Endothelial cell (in vitro differentiated cells): ENCODE results near the gene SLC27A1. TPM values are rescaled to one million over a fixed set of nuclear protein-coding genes. Genes with fewer than 3 reads are reported as not detected.

Source experiments
- DNase-seq: peaks from one replicate; pipeline ENCODE4 v3.0.0; 2021; ENCODE audit warnings: low spot score
- H3K27ac Mint-ChIP-seq: one replicate; pipeline ENCODE4 v1.8.0; 2021; ENCODE audit warnings: mixed read lengths, inconsistent platforms; ENCODE audit not compliant: unreplicated experiment
- H3K27me3 Mint-ChIP-seq: one replicate; pipeline ENCODE4 v1.8.0; 2021; ENCODE audit warnings: mild to moderate bottlenecking, moderate library complexity, mixed read lengths, inconsistent platforms; ENCODE audit not compliant: unreplicated experiment
- H3K36me3 Mint-ChIP-seq: one replicate; pipeline ENCODE4 v1.8.0; 2021; ENCODE audit warnings: mild to moderate bottlenecking, low read depth, mixed read lengths, inconsistent platforms; ENCODE audit not compliant: unreplicated experiment
- H3K4me1 Mint-ChIP-seq: one replicate; pipeline ENCODE4 v1.8.0; 2021; ENCODE audit warnings: mild to moderate bottlenecking, mixed read lengths, inconsistent platforms; ENCODE audit not compliant: unreplicated experiment
- H3K4me3 Mint-ChIP-seq: one replicate; pipeline ENCODE4 v1.8.0; 2021; ENCODE audit warnings: mild to moderate bottlenecking, mixed read lengths, inconsistent platforms; ENCODE audit not compliant: unreplicated experiment
- H3K9me3 Mint-ChIP-seq: one replicate; pipeline ENCODE4 v1.8.0; 2021; ENCODE audit warnings: mixed read lengths, inconsistent platforms; ENCODE audit not compliant: unreplicated experiment
- total RNA-seq: library from RNA; stranded (reverse); fragmentation: NEBNext Ultra II Directional; extraction: Animal tissue kit (Norgen Biotek cat#: 25700); gene quantifications from one replicate; pipeline ENCODE4 v1.2.1, GENCODE V29; 2021; ENCODE audit not compliant: unreplicated experiment
- TF ChIP-seq, protein P1 (sequence below): fragments of 200-600 bp; sonication (generic); IDR thresholded peaks from one replicate; pipeline ENCODE4 v1.5.0; 2021; ENCODE audit warnings: antibody characterized with exemption; ENCODE audit not compliant: unreplicated experiment

SLC27A1 gene
- total RNA-seq, 1 donor from 2014 or later = 30.2 TPM

DNA sequence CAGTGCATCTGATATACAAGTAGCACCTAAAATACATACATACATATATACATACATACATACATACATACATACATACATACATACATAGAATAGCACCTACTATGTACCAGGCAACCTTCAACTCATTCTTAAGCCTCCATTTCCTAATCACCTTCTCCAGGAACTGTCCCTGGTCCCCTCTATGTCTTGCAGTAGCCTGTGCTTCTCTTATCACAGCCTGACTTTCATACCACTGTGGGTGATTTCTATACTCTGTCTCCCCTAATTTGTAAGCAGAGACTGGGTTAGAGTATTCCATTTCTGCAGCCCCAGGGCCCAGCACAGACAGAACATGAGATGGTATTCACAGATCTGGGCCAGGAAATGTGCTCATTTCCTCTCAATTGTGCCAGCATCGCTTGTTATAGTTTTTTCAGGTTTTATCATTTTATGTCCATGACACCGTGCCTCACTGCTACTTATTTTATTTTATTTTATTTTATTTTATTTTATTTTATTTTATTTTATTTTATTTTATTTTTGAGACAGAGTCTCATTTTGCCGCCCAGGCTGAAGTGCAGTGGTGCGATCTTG lies 70.9 kb downstream of the SLC27A1 start:
- no peak overlapping the region for H3K4me3 Mint-ChIP-seq
- peaks cover 23% of the 10 kb centered on the region for H3K27me3 Mint-ChIP-seq
- H3K9me3 Mint-ChIP-seq = no peaks in the 10 kb centered on the region
- no peak overlapping the region for H3K27ac Mint-ChIP-seq
- H3K36me3 Mint-ChIP-seq = peaks cover 3% of the 10 kb centered on the region
- DNase-seq = no peak
- TF ChIP-seq, protein P1, sequence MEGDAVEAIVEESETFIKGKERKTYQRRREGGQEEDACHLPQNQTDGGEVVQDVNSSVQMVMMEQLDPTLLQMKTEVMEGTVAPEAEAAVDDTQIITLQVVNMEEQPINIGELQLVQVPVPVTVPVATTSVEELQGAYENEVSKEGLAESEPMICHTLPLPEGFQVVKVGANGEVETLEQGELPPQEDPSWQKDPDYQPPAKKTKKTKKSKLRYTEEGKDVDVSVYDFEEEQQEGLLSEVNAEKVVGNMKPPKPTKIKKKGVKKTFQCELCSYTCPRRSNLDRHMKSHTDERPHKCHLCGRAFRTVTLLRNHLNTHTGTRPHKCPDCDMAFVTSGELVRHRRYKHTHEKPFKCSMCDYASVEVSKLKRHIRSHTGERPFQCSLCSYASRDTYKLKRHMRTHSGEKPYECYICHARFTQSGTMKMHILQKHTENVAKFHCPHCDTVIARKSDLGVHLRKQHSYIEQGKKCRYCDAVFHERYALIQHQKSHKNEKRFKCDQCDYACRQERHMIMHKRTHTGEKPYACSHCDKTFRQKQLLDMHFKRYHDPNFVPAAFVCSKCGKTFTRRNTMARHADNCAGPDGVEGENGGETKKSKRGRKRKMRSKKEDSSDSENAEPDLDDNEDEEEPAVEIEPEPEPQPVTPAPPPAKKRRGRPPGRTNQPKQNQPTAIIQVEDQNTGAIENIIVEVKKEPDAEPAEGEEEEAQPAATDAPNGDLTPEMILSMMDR = no peak
- peaks cover 15% of the 10 kb centered on the region for H3K4me1 Mint-ChIP-seq

DNA sequence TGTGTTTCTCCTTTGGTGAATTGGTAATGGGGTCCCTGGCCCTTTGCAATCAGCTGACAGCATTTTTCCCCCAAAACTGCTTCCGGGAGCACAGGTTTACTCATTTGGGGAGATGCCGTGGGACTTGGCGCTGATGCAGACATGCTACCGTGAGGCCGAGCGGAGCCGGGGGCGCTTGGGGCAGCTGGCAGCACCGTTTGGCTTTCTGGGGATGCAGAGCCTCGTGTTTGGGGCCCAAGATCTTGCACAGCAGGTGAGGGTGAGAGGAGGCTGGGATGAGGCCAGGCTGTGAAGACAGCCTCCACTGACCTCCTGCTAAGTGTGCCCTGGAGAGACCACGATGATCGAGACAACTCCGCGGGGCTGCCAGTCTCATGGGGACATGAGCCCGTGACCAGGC lies 71.7 kb downstream of the SLC27A1 start:
- Mint-ChIP-seq H3K9me3 (no peaks in the 10 kb centered on the region), H3K36me3 (peaks cover 3% of the 10 kb centered on the region), H3K27ac (no peak overlapping the region), H3K4me1 (peaks cover 15% of the 10 kb centered on the region), H3K27me3 (peaks cover 25% of the 10 kb centered on the region), H3K4me3 (no peak overlapping the region)
- no peak for DNase-seq
- TF ChIP-seq, protein P1 = no peak

GRCh38 chr19:17542793-17543582 lies 72.7 kb downstream of the SLC27A1 start:
- TF ChIP-seq, protein P1 = no peak
- peaks cover 17% of the 10 kb centered on the region for H3K4me1 Mint-ChIP-seq
- H3K27ac Mint-ChIP-seq = no peak overlapping the region
- DNase-seq = no peak
- peaks cover 22% of the 10 kb centered on the region for H3K27me3 Mint-ChIP-seq
- no peak overlapping the region for H3K4me3 Mint-ChIP-seq
- H3K36me3 Mint-ChIP-seq = peaks cover 3% of the 10 kb centered on the region
- H3K9me3 Mint-ChIP-seq = no peaks in the 10 kb centered on the region

GRCh38 chr19:17543986-17544385 lies 73.7 kb downstream of the SLC27A1 start:
- peaks cover 18% of the 10 kb centered on the region for H3K27me3 Mint-ChIP-seq
- H3K36me3 Mint-ChIP-seq = no peaks in the 10 kb centered on the region
- no peaks in the 10 kb centered on the region for H3K9me3 Mint-ChIP-seq
- peaks cover 15% of the 10 kb centered on the region for H3K4me1 Mint-ChIP-seq
- TF ChIP-seq, protein P1 = no peak
- no peak overlapping the region for H3K4me3 Mint-ChIP-seq
- no peak for DNase-seq
- no peak overlapping the region for H3K27ac Mint-ChIP-seq

- Mint-ChIP-seq H3K27me3 (peaks cover 19% of the 10 kb centered on the region), H3K9me3 (no peaks in the 10 kb centered on the region), H3K36me3 (no peaks in the 10 kb centered on the region), H3K27ac (no peak overlapping the region), H3K4me3 (no peak overlapping the region), H3K4me1 (peaks cover 15% of the 10 kb centered on the region)
- TF ChIP-seq, protein P1 = no peak
- no peak for DNase-seq
These were observed 74.1 kb downstream of the SLC27A1 start for GRCh38 chr19:17544418-17544817.
